Mononuclear cell (primary cell): Measurements from ENCODE around the gene OR4K5. TPM values are rescaled to one million over a fixed set of nuclear protein-coding genes. Genes with fewer than 3 reads are reported as not detected.
"Not testable (repeated sequence)": the region's sequence is repeated elsewhere in the genome, so short reads cannot be mapped to it uniquely, and the experiment has no call there.

Experiments
- H3K27me3 ChIP-seq: 2 replicates; pipeline ENCODE4 v1.6.0; 2011; ENCODE audit warnings: low read length, control low read depth; ENCODE audit not compliant: insufficient read depth
- H3K4me1 ChIP-seq: 2 replicates; pipeline ENCODE4 v1.5.1; 2011; ENCODE audit warnings: mild to moderate bottlenecking, low read length, control low read depth; ENCODE audit not compliant: insufficient read depth
- H3K4me3 ChIP-seq: 2 replicates; pipeline ENCODE4 v1.5.1; 2011; ENCODE audit warnings: mild to moderate bottlenecking, low read length, moderate library complexity
- H3K9me3 ChIP-seq: 2 replicates; pipeline ENCODE4 v1.5.1; 2011; ENCODE audit warnings: low read depth, mild to moderate bottlenecking, control low read depth, low read length
- total RNA-seq: library from RNA; depleted of rRNA; stranded (reverse); fragments of >200 nt; gene quantifications from one replicate; pipeline ENCODE4 v1.2.3, GENCODE V29; 2012

Gene OR4K5
- total RNA-seq, 1 donor: not detected

- Histone ChIP-seq H3K4me3 (no peak overlapping the region), H3K9me3 (no peaks in the 10 kb centered on the region), H3K4me1 (no peaks in the 10 kb centered on the region), H3K27me3 (no peaks in the 10 kb centered on the region)
Measured at GRCh38 chr14:19947413-19948090, 27.1 kb downstream of the OR4K5 start.

- H3K9me3 ChIP-seq: no peaks in the 10 kb centered on the region
- no peaks in the 10 kb centered on the region for H3K27me3 ChIP-seq
- no peaks in the 10 kb centered on the region for H3K4me1 ChIP-seq
- H3K4me3 ChIP-seq: no peak overlapping the region
Measured at GRCh38 chr14:19949218-19949617, 28.8 kb downstream of the OR4K5 start.

GRCh38 chr14:19969735-19970134 is 49.3 kb downstream of the OR4K5 start:
- H3K27me3 ChIP-seq, H3K4me1 ChIP-seq, H3K9me3 ChIP-seq, H3K4me3 ChIP-seq: not testable (repeated sequence)

Other genes with a start within 250 kb of the OR4K5 start
- gene OR11H2, start 206.7 kb upstream of the OR4K5 start, total RNA-seq: not detected
- gene OR4Q3, start 177.0 kb upstream of the OR4K5 start, total RNA-seq: not detected
- under 0.01 TPM for gene OR4M1, start 147.1 kb upstream of the OR4K5 start, total RNA-seq
- not detected for gene OR4N2, start 116.8 kb upstream of the OR4K5 start, total RNA-seq
- under 0.01 TPM for gene OR4K2, start 45.5 kb upstream of the OR4K5 start, total RNA-seq
- 0.21 TPM for gene OR4K1, start 10.3 kb downstream of the OR4K5 start, total RNA-seq
- gene OR4K15, start 55.0 kb downstream of the OR4K5 start, total RNA-seq: not detected
- not detected for gene OR4Q2, start 81.6 kb downstream of the OR4K5 start, total RNA-seq
- gene OR4K14, start 98.7 kb downstream of the OR4K5 start, total RNA-seq: not detected
- not detected for gene OR4K13, start 115.4 kb downstream of the OR4K5 start, total RNA-seq
- gene OR4L1, start 139.4 kb downstream of the OR4K5 start, total RNA-seq: not detected
- gene OR4K17, start 190.1 kb downstream of the OR4K5 start, total RNA-seq: not detected
- not detected for gene OR4N5, start 218.2 kb downstream of the OR4K5 start, total RNA-seq